Measurements from ENCODE around the gene DSG3. TPM values are rescaled to one million over a fixed set of nuclear protein-coding genes. Genes with fewer than 3 reads are reported as not detected.

Gene DSG3, protein sequence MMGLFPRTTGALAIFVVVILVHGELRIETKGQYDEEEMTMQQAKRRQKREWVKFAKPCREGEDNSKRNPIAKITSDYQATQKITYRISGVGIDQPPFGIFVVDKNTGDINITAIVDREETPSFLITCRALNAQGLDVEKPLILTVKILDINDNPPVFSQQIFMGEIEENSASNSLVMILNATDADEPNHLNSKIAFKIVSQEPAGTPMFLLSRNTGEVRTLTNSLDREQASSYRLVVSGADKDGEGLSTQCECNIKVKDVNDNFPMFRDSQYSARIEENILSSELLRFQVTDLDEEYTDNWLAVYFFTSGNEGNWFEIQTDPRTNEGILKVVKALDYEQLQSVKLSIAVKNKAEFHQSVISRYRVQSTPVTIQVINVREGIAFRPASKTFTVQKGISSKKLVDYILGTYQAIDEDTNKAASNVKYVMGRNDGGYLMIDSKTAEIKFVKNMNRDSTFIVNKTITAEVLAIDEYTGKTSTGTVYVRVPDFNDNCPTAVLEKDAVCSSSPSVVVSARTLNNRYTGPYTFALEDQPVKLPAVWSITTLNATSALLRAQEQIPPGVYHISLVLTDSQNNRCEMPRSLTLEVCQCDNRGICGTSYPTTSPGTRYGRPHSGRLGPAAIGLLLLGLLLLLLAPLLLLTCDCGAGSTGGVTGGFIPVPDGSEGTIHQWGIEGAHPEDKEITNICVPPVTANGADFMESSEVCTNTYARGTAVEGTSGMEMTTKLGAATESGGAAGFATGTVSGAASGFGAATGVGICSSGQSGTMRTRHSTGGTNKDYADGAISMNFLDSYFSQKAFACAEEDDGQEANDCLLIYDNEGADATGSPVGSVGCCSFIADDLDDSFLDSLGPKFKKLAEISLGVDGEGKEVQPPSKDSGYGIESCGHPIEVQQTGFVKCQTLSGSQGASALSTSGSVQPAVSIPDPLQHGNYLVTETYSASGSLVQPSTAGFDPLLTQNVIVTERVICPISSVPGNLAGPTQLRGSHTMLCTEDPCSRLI
- total RNA-seq (2022; extraction: Qiagen RNA extraction; ENCODE audit: low read depth), result not detected in 5 replicates

DNA sequence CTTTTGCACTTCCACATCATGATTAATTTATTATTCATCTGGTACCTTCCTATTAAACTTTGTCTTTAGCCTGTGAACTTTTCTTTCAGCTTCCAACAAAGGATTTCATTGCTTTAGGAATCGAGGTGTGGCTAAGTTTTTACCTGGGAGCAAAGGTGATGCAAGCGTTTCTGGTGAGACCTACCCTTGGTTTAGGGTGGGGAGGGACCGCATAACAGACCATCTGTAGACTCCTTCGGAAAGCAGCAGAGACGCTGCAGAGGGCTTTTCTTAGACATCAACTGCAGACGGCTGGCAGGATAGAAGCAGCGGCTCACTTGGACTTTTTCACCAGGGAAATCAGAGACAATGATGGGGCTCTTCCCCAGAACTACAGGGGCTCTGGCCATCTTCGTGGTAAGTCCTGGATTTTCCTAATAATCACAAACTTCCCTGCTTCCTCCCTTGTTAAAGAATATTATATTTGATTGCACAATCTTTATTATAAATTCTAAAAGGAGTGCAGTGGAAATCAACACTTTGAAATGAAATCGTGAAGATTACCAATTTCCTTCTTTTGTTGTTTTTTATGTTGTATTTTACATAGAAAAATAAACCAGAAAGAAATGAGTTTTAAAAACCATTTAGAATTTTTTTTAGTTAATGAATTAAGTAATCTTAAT, at the start of gene DSG3:
Gene DSG3, plus strand, starts transcription at position 212 of the 662 bp plus-strand sequence. Its CDS starts 137 bp downstream, at position 349.

GRCh38 chr18:31497836-31498573, 50.5 kb downstream of the DSG3 start, which contains the start of gene DSG2:
Gene DSG2 (plus strand): TSS chr18:31498177. CDS start chr18:31498252, 75 bp downstream.

Other genes starting within 250 kb of the DSG3 start
- gene DSG1, start 129.6 kb upstream of the DSG3 start, total RNA-seq (2022; extraction: Qiagen RNA extraction; ENCODE audit: low read depth), result not detected in 5 replicates
- not detected in 5 replicates for gene DSG4, start 71.0 kb upstream of the DSG3 start, total RNA-seq (2022; extraction: Qiagen RNA extraction; ENCODE audit: low read depth)
- gene DSG2, start 50.4 kb downstream of the DSG3 start, total RNA-seq (2022; extraction: Qiagen RNA extraction; ENCODE audit: low read depth), result 36.3 to 69.7 TPM (median 60.3 TPM) in 5 replicates
- not detected in 5 replicates for gene TTR, start 144.1 kb downstream of the DSG3 start, total RNA-seq (2022; extraction: Qiagen RNA extraction; ENCODE audit: low read depth)
- 4.6 to 8.2 TPM (median 6.2 TPM) in 5 replicates for gene B4GALT6, start 236.8 kb downstream of the DSG3 start, total RNA-seq (2022; extraction: Qiagen RNA extraction; ENCODE audit: low read depth)

Data from A549 treated with ZK216348 at 1 μM for 4 hours (cell line).